SK-N-MC (cell line): Measurements from ENCODE around the gene QRFP.

ENCODE experiments used
- EZH2 ChIP-seq: fragments of 200-600 bp; sonication (generic); IDR thresholded peaks from one replicate; pipeline ENCODE4 v1.6.1; 2017; ENCODE audit warnings: antibody characterized with exemption
- FOXP2 ChIP-seq: optimal IDR thresholded peaks from 2 replicates; pipeline ENCODE3; 2011; ENCODE audit warnings: mild to moderate bottlenecking, moderate library complexity; ENCODE audit not compliant: insufficient read depth; ENCODE audit errors: extremely low read length, control extremely low read depth
- POLR2AphosphoS5 ChIP-seq: IDR thresholded peaks from 2 replicates; pipeline ENCODE4 v1.6.1; 2012; ENCODE audit warnings: mild to moderate bottlenecking, low read depth, low read length, borderline replicate concordance

DNA sequence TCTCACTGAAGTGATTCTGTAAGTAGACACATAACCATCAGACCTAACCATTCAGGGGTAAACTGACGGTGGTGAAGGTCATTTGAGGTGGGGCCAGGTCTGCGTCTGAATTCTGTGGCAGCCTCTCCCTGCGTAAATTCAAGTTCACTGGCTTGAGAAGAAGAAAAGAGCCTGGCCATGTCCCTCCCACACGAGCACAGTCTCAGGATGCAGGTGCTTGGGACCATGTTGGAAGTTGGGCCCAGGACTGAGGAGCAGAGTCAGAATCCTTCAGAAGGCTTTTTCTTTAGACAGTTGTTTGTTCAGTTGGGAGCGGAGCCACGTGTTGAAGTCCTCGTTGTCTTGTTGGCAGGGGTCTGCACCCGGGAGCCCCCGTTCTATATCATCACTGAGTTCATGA lies 24.1 kb downstream of the QRFP start:
- TF ChIP-seq POLR2AphosphoS5 (no peak), EZH2 (no peak), FOXP2 (no peak)
